GM23338 (cell line): Measurements from ENCODE around the gene PIGV. TPM values are rescaled to one million over a fixed set of nuclear protein-coding genes. Genes with fewer than 3 reads are reported as not detected.
"Not testable (repeated sequence)": the region's sequence is repeated elsewhere in the genome, so short reads cannot be mapped to it uniquely, and the experiment has no call there.

Experiments used
- ATAC-seq: fragments of 200-7000 bp; cut with Tn5 transposase; 3 replicates; pipeline ENCODE4 v1.9.1; 2020
- DNase-seq: peaks from one replicate; pipeline ENCODE4 v3.0.0-alpha.2; 2015; ENCODE audit warnings: low spot score
- H2AFZ ChIP-seq: fragments of 200-600 bp; sonication (generic); 2 replicates; pipeline ENCODE4 v1.8.0; 2016; ENCODE audit warnings: antibody characterized with exemption, mild to moderate bottlenecking, moderate library complexity
- H3F3A ChIP-seq: fragments of 200-600 bp; sonication (generic); replicated peaks from 2 replicates; pipeline ENCODE4 v1.8.0; 2017; ENCODE audit warnings: antibody characterized with exemption, mixed run types, low read depth
- H3K27ac ChIP-seq: fragments of 200-600 bp; sonication (generic); 2 replicates; pipeline ENCODE4 v1.6.1; 2016; ENCODE audit warnings: low read depth
- H3K27me3 ChIP-seq: fragments of 200-600 bp; sonication (generic); 2 replicates; pipeline ENCODE4 v1.8.0; 2016; ENCODE audit warnings: mild to moderate bottlenecking, mixed run types, moderate library complexity; ENCODE audit not compliant: insufficient read depth
- H3K36me3 ChIP-seq: fragments of 200-600 bp; sonication (generic); 2 replicates; pipeline ENCODE4 v1.8.0; 2016; ENCODE audit warnings: mild to moderate bottlenecking; ENCODE audit not compliant: insufficient read depth
- H3K4me1 ChIP-seq: fragments of 200-600 bp; sonication (generic); 2 replicates; pipeline ENCODE4 v1.8.0; 2016; ENCODE audit warnings: mild to moderate bottlenecking, moderate library complexity; ENCODE audit not compliant: insufficient read depth
- H3K4me2 ChIP-seq: fragments of 200-600 bp; sonication (generic); 2 replicates; pipeline ENCODE4 v1.7.1; 2017; ENCODE audit warnings: mixed run types
- H3K4me3 ChIP-seq: fragments of 200-600 bp; sonication (generic); 2 replicates; pipeline ENCODE4 v1.6.1; 2016; ENCODE audit warnings: mixed run types
- H3K79me2 ChIP-seq: fragments of 200-600 bp; sonication (generic); replicated peaks from 2 replicates; pipeline ENCODE4 v1.8.0; 2017; ENCODE audit warnings: mild to moderate bottlenecking; ENCODE audit not compliant: insufficient read depth
- H3K9me2 ChIP-seq: fragments of 200-600 bp; sonication (generic); 2 replicates; pipeline ENCODE4 v1.8.0; 2017; ENCODE audit not compliant: insufficient read depth
- H4K20me1 ChIP-seq: fragments of 200-600 bp; sonication (generic); replicated peaks from 2 replicates; pipeline ENCODE4 v1.8.0; 2017; ENCODE audit warnings: mild to moderate bottlenecking; ENCODE audit not compliant: insufficient read depth
- H3K27ac Mint-ChIP-seq: 2 replicates; pipeline ENCODE4 v1.8.0; 2020; ENCODE audit warnings: inconsistent platforms, mild to moderate bottlenecking, moderate library complexity, mixed read lengths
- H3K27me3 Mint-ChIP-seq: 3 replicates; pipeline ENCODE4 v1.8.0; 2022; ENCODE audit warnings: low read depth, mild to moderate bottlenecking, moderate library complexity, mixed read lengths, inconsistent platforms; ENCODE audit not compliant: insufficient read depth, poor library complexity
- H3K36me3 Mint-ChIP-seq: 3 replicates; pipeline ENCODE4 v1.8.0; 2021; ENCODE audit warnings: low read depth, mild to moderate bottlenecking, inconsistent platforms, moderate library complexity, mixed read lengths
- H3K4me1 Mint-ChIP-seq: 3 replicates; pipeline ENCODE4 v1.8.0; 2020; ENCODE audit warnings: mild to moderate bottlenecking, inconsistent platforms, mixed read lengths
- H3K4me3 Mint-ChIP-seq: 3 replicates; pipeline ENCODE4 v1.8.0; 2021; ENCODE audit warnings: moderate library complexity, mild to moderate bottlenecking, inconsistent platforms, mixed read lengths
- H3K9me3 Mint-ChIP-seq: 3 replicates; pipeline ENCODE4 v1.8.0; 2020; ENCODE audit warnings: moderate library complexity, mild to moderate bottlenecking, inconsistent platforms, mixed read lengths
- CREB1 ChIP-seq: fragments of 250-450 bp; sonication (Bioruptor Pico); IDR thresholded peaks from 2 replicates; pipeline ENCODE4 v1.5.0; 2020; ENCODE audit warnings: low read depth, mild to moderate bottlenecking, moderate library complexity
- CTCF ChIP-seq, 2 experiments: fragments of 200-600 bp in 1 of 2; sonication (generic) in 1 of 2; conservative IDR thresholded peaks; 2 replicates each; pipeline versions ENCODE4 v1.5.1 to v1.6.1; 2016 to 2017; ENCODE audit warnings: antibody characterized with exemption in 2 of 2, low read depth in 2 of 2, mild to moderate bottlenecking in 2 of 2, moderate library complexity in 1 of 2
- EZH2 ChIP-seq: fragments of 200-600 bp; sonication (generic); IDR thresholded peaks from one replicate; pipeline ENCODE4 v1.8.0; 2017; ENCODE audit warnings: antibody characterized with exemption, mild to moderate bottlenecking, low read depth; ENCODE audit not compliant: unreplicated experiment
- EZH2phosphoT487 ChIP-seq: fragments of 200-600 bp; sonication (generic); IDR thresholded peaks from one replicate; pipeline ENCODE4 v1.8.1; 2018; ENCODE audit warnings: antibody characterized with exemption; ENCODE audit not compliant: unreplicated experiment
- JUNB ChIP-seq: IDR thresholded peaks from one replicate; pipeline ENCODE4 v1.6.1; 2016; ENCODE audit warnings: antibody characterized with exemption; ENCODE audit not compliant: unreplicated experiment
- NANOG ChIP-seq: IDR thresholded peaks from 2 replicates; pipeline ENCODE4 v1.6.1; 2016; ENCODE audit warnings: antibody characterized with exemption, borderline replicate concordance
- POLR2AphosphoS5 ChIP-seq: IDR thresholded peaks from 2 replicates; pipeline ENCODE4 v1.6.1; 2016; ENCODE audit warnings: antibody characterized with exemption, low read depth
- STAT1 ChIP-seq: IDR thresholded peaks from one replicate; pipeline ENCODE4 v1.6.1; 2016; ENCODE audit warnings: antibody characterized with exemption; ENCODE audit not compliant: unreplicated experiment
- ZNF114 ChIP-seq: fragments of 250-450 bp; sonication (Bioruptor Pico); IDR thresholded peaks from 2 replicates; pipeline ENCODE4 v1.5.0; 2020; ENCODE audit warnings: mild to moderate bottlenecking, moderate library complexity
- ZNF331 ChIP-seq: fragments of 250-450 bp; sonication (Bioruptor Pico); IDR thresholded peaks from 2 replicates; pipeline ENCODE4 v1.5.0; 2020; ENCODE audit warnings: low read depth, mild to moderate bottlenecking, moderate library complexity
- polyA plus RNA-seq: library from polyadenylated mRNA; unstranded; fragments of >200 nt; fragmentation: Nextera tagmentation; extraction: Ambion mirVana; gene quantifications from 2 replicates; pipeline ENCODE4 v1.2.1, GENCODE V29; 2016
- total RNA-seq: library from RNA; depleted of rRNA; stranded (reverse); fragments of >200 nt; shearing (Covaris generic); gene quantifications from 2 replicates; pipeline ENCODE4 v1.2.3, GENCODE V29; 2014
- TF ChIP-seq, protein P1 (sequence below): fragments of 250-450 bp; sonication (Bioruptor Pico); IDR thresholded peaks from 2 replicates; pipeline ENCODE4 v1.5.0; 2020; ENCODE audit warnings: mild to moderate bottlenecking, moderate library complexity
- TF ChIP-seq, protein P2 (sequence below): IDR thresholded peaks from 2 replicates; pipeline ENCODE4 v1.6.1; 2016; ENCODE audit warnings: antibody characterized with exemption

Gene PIGV
- total and polyA plus RNA-seq, 2 experiments from 2014 or later, result 4.5 to 12.6 TPM

GRCh38 chr1:26844424-26845196 lies 56.9 kb downstream of the PIGV start (continued):
- TF ChIP-seq, protein P1, sequence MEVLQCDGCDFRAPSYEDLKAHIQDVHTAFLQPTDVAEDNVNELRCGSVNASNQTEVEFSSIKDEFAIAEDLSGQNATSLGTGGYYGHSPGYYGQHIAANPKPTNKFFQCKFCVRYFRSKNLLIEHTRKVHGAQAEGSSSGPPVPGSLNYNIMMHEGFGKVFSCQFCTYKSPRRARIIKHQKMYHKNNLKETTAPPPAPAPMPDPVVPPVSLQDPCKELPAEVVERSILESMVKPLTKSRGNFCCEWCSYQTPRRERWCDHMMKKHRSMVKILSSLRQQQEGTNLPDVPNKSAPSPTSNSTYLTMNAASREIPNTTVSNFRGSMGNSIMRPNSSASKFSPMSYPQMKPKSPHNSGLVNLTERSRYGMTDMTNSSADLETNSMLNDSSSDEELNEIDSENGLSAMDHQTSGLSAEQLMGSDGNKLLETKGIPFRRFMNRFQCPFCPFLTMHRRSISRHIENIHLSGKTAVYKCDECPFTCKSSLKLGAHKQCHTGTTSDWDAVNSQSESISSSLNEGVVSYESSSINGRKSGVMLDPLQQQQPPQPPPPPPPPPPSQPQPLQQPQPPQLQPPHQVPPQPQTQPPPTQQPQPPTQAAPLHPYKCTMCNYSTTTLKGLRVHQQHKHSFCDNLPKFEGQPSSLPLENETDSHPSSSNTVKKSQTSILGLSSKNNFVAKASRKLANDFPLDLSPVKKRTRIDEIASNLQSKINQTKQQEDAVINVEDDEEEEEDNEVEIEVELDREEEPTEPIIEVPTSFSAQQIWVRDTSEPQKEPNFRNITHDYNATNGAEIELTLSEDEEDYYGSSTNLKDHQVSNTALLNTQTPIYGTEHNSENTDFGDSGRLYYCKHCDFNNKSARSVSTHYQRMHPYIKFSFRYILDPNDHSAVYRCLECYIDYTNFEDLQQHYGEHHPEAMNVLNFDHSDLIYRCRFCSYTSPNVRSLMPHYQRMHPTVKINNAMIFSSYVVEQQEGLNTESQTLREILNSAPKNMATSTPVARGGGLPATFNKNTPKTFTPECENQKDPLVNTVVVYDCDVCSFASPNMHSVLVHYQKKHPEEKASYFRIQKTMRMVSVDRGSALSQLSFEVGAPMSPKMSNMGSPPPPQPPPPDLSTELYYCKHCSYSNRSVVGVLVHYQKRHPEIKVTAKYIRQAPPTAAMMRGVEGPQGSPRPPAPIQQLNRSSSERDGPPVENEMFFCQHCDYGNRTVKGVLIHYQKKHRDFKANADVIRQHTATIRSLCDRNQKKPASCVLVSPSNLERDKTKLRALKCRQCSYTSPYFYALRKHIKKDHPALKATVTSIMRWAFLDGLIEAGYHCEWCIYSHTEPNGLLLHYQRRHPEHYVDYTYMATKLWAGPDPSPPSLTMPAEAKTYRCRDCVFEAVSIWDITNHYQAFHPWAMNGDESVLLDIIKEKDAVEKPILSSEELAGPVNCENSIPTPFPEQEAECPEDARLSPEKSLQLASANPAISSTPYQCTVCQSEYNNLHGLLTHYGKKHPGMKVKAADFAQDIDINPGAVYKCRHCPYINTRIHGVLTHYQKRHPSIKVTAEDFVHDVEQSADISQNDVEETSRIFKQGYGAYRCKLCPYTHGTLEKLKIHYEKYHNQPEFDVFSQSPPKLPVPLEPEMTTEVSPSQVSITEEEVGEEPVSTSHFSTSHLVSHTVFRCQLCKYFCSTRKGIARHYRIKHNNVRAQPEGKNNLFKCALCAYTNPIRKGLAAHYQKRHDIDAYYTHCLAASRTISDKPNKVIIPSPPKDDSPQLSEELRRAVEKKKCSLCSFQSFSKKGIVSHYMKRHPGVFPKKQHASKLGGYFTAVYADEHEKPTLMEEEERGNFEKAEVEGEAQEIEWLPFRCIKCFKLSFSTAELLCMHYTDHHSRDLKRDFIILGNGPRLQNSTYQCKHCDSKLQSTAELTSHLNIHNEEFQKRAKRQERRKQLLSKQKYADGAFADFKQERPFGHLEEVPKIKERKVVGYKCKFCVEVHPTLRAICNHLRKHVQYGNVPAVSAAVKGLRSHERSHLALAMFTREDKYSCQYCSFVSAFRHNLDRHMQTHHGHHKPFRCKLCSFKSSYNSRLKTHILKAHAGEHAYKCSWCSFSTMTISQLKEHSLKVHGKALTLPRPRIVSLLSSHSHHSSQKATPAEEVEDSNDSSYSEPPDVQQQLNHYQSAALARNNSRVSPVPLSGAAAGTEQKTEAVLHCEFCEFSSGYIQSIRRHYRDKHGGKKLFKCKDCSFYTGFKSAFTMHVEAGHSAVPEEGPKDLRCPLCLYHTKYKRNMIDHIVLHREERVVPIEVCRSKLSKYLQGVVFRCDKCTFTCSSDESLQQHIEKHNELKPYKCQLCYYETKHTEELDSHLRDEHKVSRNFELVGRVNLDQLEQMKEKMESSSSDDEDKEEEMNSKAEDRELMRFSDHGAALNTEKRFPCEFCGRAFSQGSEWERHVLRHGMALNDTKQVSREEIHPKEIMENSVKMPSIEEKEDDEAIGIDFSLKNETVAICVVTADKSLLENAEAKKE (CRISPR knock-in tag), result no peak
- no peak for TF ChIP-seq EZH2phosphoT487
- TF ChIP-seq, protein P2, sequence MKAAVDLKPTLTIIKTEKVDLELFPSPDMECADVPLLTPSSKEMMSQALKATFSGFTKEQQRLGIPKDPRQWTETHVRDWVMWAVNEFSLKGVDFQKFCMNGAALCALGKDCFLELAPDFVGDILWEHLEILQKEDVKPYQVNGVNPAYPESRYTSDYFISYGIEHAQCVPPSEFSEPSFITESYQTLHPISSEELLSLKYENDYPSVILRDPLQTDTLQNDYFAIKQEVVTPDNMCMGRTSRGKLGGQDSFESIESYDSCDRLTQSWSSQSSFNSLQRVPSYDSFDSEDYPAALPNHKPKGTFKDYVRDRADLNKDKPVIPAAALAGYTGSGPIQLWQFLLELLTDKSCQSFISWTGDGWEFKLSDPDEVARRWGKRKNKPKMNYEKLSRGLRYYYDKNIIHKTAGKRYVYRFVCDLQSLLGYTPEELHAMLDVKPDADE, result no peak
- TF ChIP-seq ZNF331 (CRISPR knock-in tag), result no peak
- no peak for TF ChIP-seq STAT1
- TF ChIP-seq POLR2AphosphoS5, result no peak
- no peak for TF ChIP-seq ZNF114 (CRISPR knock-in tag)
- no peak for TF ChIP-seq NANOG
- TF ChIP-seq JUNB, result no peak
- no peak for TF ChIP-seq CREB1 (CRISPR knock-in tag)
- TF ChIP-seq EZH2, result no peak
- TF ChIP-seq CTCF (conservative IDR thresholded peaks at IDR 0.05; ENCODE audit: low read depth in 2 of 2), result no peak

DNA sequence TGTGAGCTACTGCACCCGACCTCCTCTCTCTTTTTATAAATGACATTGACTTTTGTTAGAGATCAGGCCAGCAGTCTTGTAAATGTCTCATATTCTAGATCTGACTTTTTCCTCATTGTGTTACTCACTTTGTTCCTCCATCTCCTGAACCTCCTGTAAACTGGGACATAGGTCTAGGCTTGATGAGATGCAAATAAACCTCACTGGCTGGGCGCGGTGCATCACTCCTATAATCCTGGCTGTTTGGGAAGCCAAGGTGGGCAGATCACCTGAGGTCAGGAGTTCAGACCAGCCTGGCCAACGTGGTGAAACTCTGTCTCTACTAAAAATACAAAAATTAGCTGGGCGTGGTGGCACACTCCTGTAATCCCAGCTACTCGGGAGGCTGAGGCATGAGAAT lies 60.1 kb downstream of the PIGV start:
- not testable (repeated sequence) for H3F3A ChIP-seq, H3K27ac ChIP-seq, H3K9me2 ChIP-seq, H3K4me3 Mint-ChIP-seq, H3K4me1 Mint-ChIP-seq, H3K36me3 ChIP-seq, H3K4me3 ChIP-seq, H4K20me1 ChIP-seq, H3K79me2 ChIP-seq, H2AFZ ChIP-seq, DNase-seq, H3K27me3 Mint-ChIP-seq, H3K27me3 ChIP-seq, H3K9me3 Mint-ChIP-seq, ATAC-seq, H3K27ac Mint-ChIP-seq, H3K4me1 ChIP-seq, H3K4me2 ChIP-seq
- peaks cover 46% of the 10 kb centered on the region for H3K36me3 Mint-ChIP-seq
